Skeletal muscle tissue (tissue), 4 donors: Measurements from ENCODE around the gene SNTG2. TPM values are rescaled to one million over a fixed set of nuclear protein-coding genes. Genes with fewer than 3 reads are reported as not detected.
A peak's percentile ranks its signal among the peaks of the same experiment; 100 is the strongest.

Source experiments
- H3K27ac ChIP-seq: one replicate; pipeline ENCODE4 v1.7.0; 2013; ENCODE audit warnings: mild to moderate bottlenecking, low read depth, low read length, inconsistent platforms
- H3K27me3 ChIP-seq, 3 donors: one replicate each; pipeline ENCODE4 v1.7.0; 2013; ENCODE audit warnings: low read length in 3 of 3; ENCODE audit not compliant: control insufficient read depth in 3 of 3, insufficient read depth in 3 of 3
- H3K36me3 ChIP-seq, 3 donors: one replicate each; pipeline ENCODE4 v1.7.0; 2013; ENCODE audit warnings: low read length in 3 of 3; ENCODE audit not compliant: control insufficient read depth in 3 of 3, insufficient read depth in 3 of 3
- H3K4me1 ChIP-seq, 3 donors: one replicate each; pipeline ENCODE4 v1.7.0; 2013; ENCODE audit warnings: low read length in 3 of 3, mild to moderate bottlenecking in 3 of 3; ENCODE audit not compliant: control insufficient read depth in 3 of 3, insufficient read depth in 3 of 3
- H3K4me3 ChIP-seq, 3 donors: one replicate each; pipeline ENCODE4 v1.7.0; 2013; ENCODE audit warnings: low read length in 3 of 3
- H3K9ac ChIP-seq, 3 donors: one replicate each; pipeline ENCODE4 v1.7.0; 2013; ENCODE audit warnings: low read length in 3 of 3, mild to moderate bottlenecking in 3 of 3, moderate library complexity in 2 of 3, low read depth in 1 of 3
- H3K9me3 ChIP-seq, 3 donors: one replicate each; pipeline ENCODE4 v1.7.0; 2013; ENCODE audit warnings: low read length in 3 of 3; ENCODE audit not compliant: control insufficient read depth in 3 of 3
- total RNA-seq: library from RNA; depleted of rRNA; stranded (reverse); fragments of >200 nt; gene quantifications from one replicate; pipeline ENCODE4 v1.2.3, GENCODE V29; 2014
- donor health status: Osteomylitis.

SNTG2 gene
- total RNA-seq, 1 donor from 2014 or later, result under 0.01 TPM

- H3K9me3 ChIP-seq, result no peaks in the 10 kb centered on the region
- H3K4me3 ChIP-seq, result no peak overlapping the region
- no peak overlapping the region for H3K27ac ChIP-seq
- H3K9ac ChIP-seq, result no peak overlapping the region
- no peaks in the 10 kb centered on the region for H3K36me3 ChIP-seq
- peaks cover 0 to 2% (median 0%) of the 10 kb centered on the region in 3 donors for H3K4me1 ChIP-seq
- no peaks in the 10 kb centered on the region for H3K27me3 ChIP-seq
These were observed 279.7 kb downstream of the SNTG2 start for GRCh38 chr2:1230155-1230893.

- H3K9ac ChIP-seq, result no peak overlapping the region
- H3K27me3 ChIP-seq, result no peaks in the 10 kb centered on the region
- no peaks in the 10 kb centered on the region for H3K9me3 ChIP-seq
- peaks cover 0 to 2% (median 0%) of the 10 kb centered on the region in 3 donors for H3K4me1 ChIP-seq
- no peak overlapping the region for H3K27ac ChIP-seq
- H3K36me3 ChIP-seq, result no peaks in the 10 kb centered on the region
- H3K4me3 ChIP-seq, result no peak overlapping the region
These were observed 280.9 kb downstream of the SNTG2 start for GRCh38 chr2:1231466-1232063.

- Histone ChIP-seq H3K9ac (no peak overlapping the region), H3K4me3 (no peak overlapping the region), H3K36me3 (no peaks in the 10 kb centered on the region), H3K27me3 (no peaks in the 10 kb centered on the region), H3K27ac (peak overlapping the region; percentile 60), H3K9me3 (peaks cover 0 to 2% (median 0%) of the 10 kb centered on the region in 3 donors), H3K4me1 (peaks cover 0 to 2% (median 0%) of the 10 kb centered on the region in 3 donors)
These were observed 282.6 kb downstream of the SNTG2 start for GRCh38 chr2:1233281-1233680.

- Histone ChIP-seq H3K4me3 (no peak overlapping the region), H3K9me3 (peaks cover 0 to 2% (median 0%) of the 10 kb centered on the region in 3 donors), H3K27ac (no peak overlapping the region), H3K36me3 (no peaks in the 10 kb centered on the region), H3K4me1 (peaks cover 0 to 2% (median 0%) of the 10 kb centered on the region in 3 donors), H3K9ac (no peak overlapping the region), H3K27me3 (peaks cover 0 to 4% (median 0%) of the 10 kb centered on the region in 3 donors)
These were observed 284.2 kb downstream of the SNTG2 start for GRCh38 chr2:1234731-1235308.

- Histone ChIP-seq H3K9me3 (peaks cover 0 to 2% (median 0%) of the 10 kb centered on the region in 3 donors), H3K36me3 (no peaks in the 10 kb centered on the region), H3K4me3 (no peak overlapping the region), H3K27me3 (peaks cover 0 to 4% (median 0%) of the 10 kb centered on the region in 3 donors), H3K27ac (no peak overlapping the region), H3K9ac (no peak overlapping the region), H3K4me1 (peaks cover 0 to 2% (median 0%) of the 10 kb centered on the region in 3 donors)
These were observed 285.2 kb downstream of the SNTG2 start for GRCh38 chr2:1235806-1236205.

- peaks cover 0 to 2% (median 0%) of the 10 kb centered on the region in 3 donors for H3K9me3 ChIP-seq
- H3K4me3 ChIP-seq, result no peak overlapping the region
- H3K27ac ChIP-seq, result no peak overlapping the region
- H3K4me1 ChIP-seq, result peaks cover 0 to 2% (median 0%) of the 10 kb centered on the region in 3 donors
- no peaks in the 10 kb centered on the region for H3K36me3 ChIP-seq
- H3K27me3 ChIP-seq, result peaks cover 0 to 4% (median 0%) of the 10 kb centered on the region in 3 donors
- no peak overlapping the region for H3K9ac ChIP-seq
These were observed 286.0 kb downstream of the SNTG2 start for GRCh38 chr2:1236606-1237005.

- no peak overlapping the region for H3K4me3 ChIP-seq
- peaks cover 0 to 2% (median 0%) of the 10 kb centered on the region in 3 donors for H3K4me1 ChIP-seq
- H3K9ac ChIP-seq, result no peak overlapping the region
- no peak overlapping the region for H3K27ac ChIP-seq
- H3K9me3 ChIP-seq, result peaks cover 0 to 2% (median 0%) of the 10 kb centered on the region in 3 donors
- peaks cover 0 to 4% (median 0%) of the 10 kb centered on the region in 3 donors for H3K27me3 ChIP-seq
- no peaks in the 10 kb centered on the region for H3K36me3 ChIP-seq
These were observed 287.1 kb downstream of the SNTG2 start for GRCh38 chr2:1237783-1238182.

GRCh38 chr2:1238598-1239138 is 288.0 kb downstream of the SNTG2 start:
- peaks cover 0 to 4% (median 3%) of the 10 kb centered on the region in 3 donors for H3K27me3 ChIP-seq
- no peak overlapping the region for H3K9ac ChIP-seq
- no peak overlapping the region for H3K4me3 ChIP-seq
- no peaks in the 10 kb centered on the region for H3K36me3 ChIP-seq
- H3K4me1 ChIP-seq, result peaks cover 0 to 2% (median 0%) of the 10 kb centered on the region in 3 donors
- H3K27ac ChIP-seq, result no peak overlapping the region
- H3K9me3 ChIP-seq, result peaks cover 0 to 2% (median 0%) of the 10 kb centered on the region in 3 donors

GRCh38 chr2:1245193-1245592 is 294.5 kb downstream of the SNTG2 start:
- peaks cover 0 to 6% (median 3%) of the 10 kb centered on the region in 3 donors for H3K27me3 ChIP-seq
- no peak overlapping the region for H3K9ac ChIP-seq
- no peaks in the 10 kb centered on the region for H3K9me3 ChIP-seq
- no peaks in the 10 kb centered on the region for H3K36me3 ChIP-seq
- peak overlapping the region; percentile 36 for H3K27ac ChIP-seq
- no peak overlapping the region for H3K4me3 ChIP-seq
- H3K4me1 ChIP-seq, result no peaks in the 10 kb centered on the region
